ENCODE data around the gene TTC9B.

Gene TTC9B

GRCh38 chr19:40231544-40232424 is 13.6 kb upstream of the TTC9B start:
- peaks cover 12% of the 10 kb centered on the region for H3K27me3 ChIP-seq (ENCODE audit: insufficient read depth, poor library complexity, severe bottlenecking)
- H3K36me3 ChIP-seq (ENCODE audit: low read depth) = peaks cover 13% of the 10 kb centered on the region; the same call in 1 of the 2 replicates
- TF ChIP-seq CTCF (IDR thresholded peaks at IDR 0.05; ENCODE audit: poor library complexity, severe bottlenecking) = no peak
- no peak overlapping the region for H3K4me3 ChIP-seq (ENCODE audit: severe bottlenecking)
- peak; percentile 51 for DNase-seq (ENCODE audit: low spot score)
- ATAC-seq (ENCODE audit: low read depth) = no peak
- H3K4me1 ChIP-seq (ENCODE audit: insufficient read depth, poor library complexity, severe bottlenecking) = no peaks in the 10 kb centered on the region
- H3K9me3 ChIP-seq (ENCODE audit: severe bottlenecking) = no peaks in the 10 kb centered on the region
- no peak overlapping the region for H3K27ac ChIP-seq (ENCODE audit: poor library complexity, severe bottlenecking)

GRCh38 chr19:40231057-40231456 is 12.9 kb upstream of the TTC9B start:
- Histone ChIP-seq H3K4me3 (ENCODE audit: severe bottlenecking) (no peak overlapping the region), H3K36me3 (ENCODE audit: low read depth) (peaks cover 7% of the 10 kb centered on the region; the same call in 1 of the 2 replicates), H3K27me3 (ENCODE audit: insufficient read depth, poor library complexity, severe bottlenecking) (peaks cover 19% of the 10 kb centered on the region), H3K9me3 (ENCODE audit: severe bottlenecking) (no peaks in the 10 kb centered on the region), H3K27ac (ENCODE audit: poor library complexity, severe bottlenecking) (no peak overlapping the region), H3K4me1 (ENCODE audit: insufficient read depth, poor library complexity, severe bottlenecking) (no peaks in the 10 kb centered on the region)
- ATAC-seq (ENCODE audit: low read depth) (no peak), DNase-seq (ENCODE audit: low spot score) (no peak)
- TF ChIP-seq CTCF (IDR thresholded peaks at IDR 0.05; ENCODE audit: poor library complexity, severe bottlenecking) = no peak

- Histone ChIP-seq H3K36me3 (ENCODE audit: low read depth) (no peaks in the 10 kb centered on the region), H3K9me3 (ENCODE audit: severe bottlenecking) (no peaks in the 10 kb centered on the region), H3K27me3 (ENCODE audit: insufficient read depth, poor library complexity, severe bottlenecking) (peaks cover 28% of the 10 kb centered on the region), H3K27ac (ENCODE audit: poor library complexity, severe bottlenecking) (no peak overlapping the region), H3K4me3 (ENCODE audit: severe bottlenecking) (no peak overlapping the region), H3K4me1 (ENCODE audit: insufficient read depth, poor library complexity, severe bottlenecking) (no peaks in the 10 kb centered on the region)
- ATAC-seq (ENCODE audit: low read depth) = no peak
- no peak for TF ChIP-seq CTCF (IDR thresholded peaks at IDR 0.05; ENCODE audit: poor library complexity, severe bottlenecking)
- no peak for DNase-seq (ENCODE audit: low spot score)
Measured at GRCh38 chr19:40229926-40230417, 11.8 kb upstream of the TTC9B start.

GRCh38 chr19:40229484-40229883 is 11.3 kb upstream of the TTC9B start:
- Histone ChIP-seq H3K27me3 (ENCODE audit: insufficient read depth, poor library complexity, severe bottlenecking) (peaks cover 28% of the 10 kb centered on the region), H3K27ac (ENCODE audit: poor library complexity, severe bottlenecking) (no peak overlapping the region), H3K4me1 (ENCODE audit: insufficient read depth, poor library complexity, severe bottlenecking) (no peaks in the 10 kb centered on the region), H3K4me3 (ENCODE audit: severe bottlenecking) (no peak overlapping the region), H3K9me3 (ENCODE audit: severe bottlenecking) (no peaks in the 10 kb centered on the region), H3K36me3 (ENCODE audit: low read depth) (no peaks in the 10 kb centered on the region)
- ATAC-seq (ENCODE audit: low read depth) (no peak), DNase-seq (ENCODE audit: low spot score) (no peak)
- no peak for TF ChIP-seq CTCF (IDR thresholded peaks at IDR 0.05; ENCODE audit: poor library complexity, severe bottlenecking)

- Histone ChIP-seq H3K27me3 (ENCODE audit: insufficient read depth, poor library complexity, severe bottlenecking) (peaks cover 28% of the 10 kb centered on the region), H3K4me1 (ENCODE audit: insufficient read depth, poor library complexity, severe bottlenecking) (no peaks in the 10 kb centered on the region), H3K9me3 (ENCODE audit: severe bottlenecking) (no peaks in the 10 kb centered on the region), H3K4me3 (ENCODE audit: severe bottlenecking) (no peak overlapping the region), H3K36me3 (ENCODE audit: low read depth) (no peaks in the 10 kb centered on the region), H3K27ac (ENCODE audit: poor library complexity, severe bottlenecking) (no peak overlapping the region)
- ATAC-seq (ENCODE audit: low read depth) (no peak), DNase-seq (ENCODE audit: low spot score) (no peak)
- no peak for TF ChIP-seq CTCF (IDR thresholded peaks at IDR 0.05; ENCODE audit: poor library complexity, severe bottlenecking)
Measured at GRCh38 chr19:40228863-40229262, 10.7 kb upstream of the TTC9B start.

All from RWPE2 (cell line).